B cell (primary cell): ENCODE data around the gene AUTS2. TPM values are rescaled to one million over a fixed set of nuclear protein-coding genes. Genes with fewer than 3 reads are reported as not detected.

Source experiments
- ATAC-seq: fragments of 200-7000 bp; cut with Tn5 transposase; one replicate; pipeline ENCODE4 v1.10.0; 2021; ENCODE audit warnings: low read depth, mild to moderate bottlenecking, moderate number of reproducible peaks, moderate library complexity
- CTCF ChIA-PET: fragments of 350-600 bp; sonication (Branson Sonifier 250); formaldehyde crosslinking; loops from one replicate; lab custom pipeline; 2021; ENCODE audit warnings: antibody characterized with exemption, inconsistent platforms; lab: Charles Lee
- POLR2A ChIA-PET: fragments of 350-600 bp; sonication (Branson Sonifier 250); formaldehyde crosslinking; loops from one replicate; lab custom pipeline; 2021; ENCODE audit warnings: antibody characterized with exemption; lab: Charles Lee
- DNase-seq: peaks from one replicate; pipeline ENCODE4 v3.0.0; 2013
- H2AFZ ChIP-seq: 2 replicates; pipeline ENCODE4 v1.6.1; 2012; ENCODE audit warnings: mild to moderate bottlenecking, low read depth, low read length; ENCODE audit not compliant: insufficient read depth, poor library complexity, severe bottlenecking
- H3K27ac ChIP-seq, 2 donors: 1 replicate in 1 of 2; 2 replicates in 1 of 2; pipeline ENCODE4 v1.5.1; 2012 to 2013; ENCODE audit warnings: low read length in 2 of 2, mild to moderate bottlenecking in 2 of 2, moderate library complexity in 1 of 2
- H3K27me3 ChIP-seq, 4 experiments: fragments of 200-600 bp in 1 of 4; sonication (generic) in 1 of 4; replicated peaks in 1 of 4; 1 replicate in 2 of 4; 2 replicates in 2 of 4; pipeline versions ENCODE4 v1.6.1 to v1.7.0; 2013 to 2016; ENCODE audit warnings: low read length in 3 of 4, mild to moderate bottlenecking in 2 of 4, mixed read lengths in 1 of 4, moderate library complexity in 1 of 4; ENCODE audit not compliant: insufficient read depth in 4 of 4, control insufficient read depth in 3 of 4; ENCODE audit errors: control extremely low read depth in 1 of 4
- H3K36me3 ChIP-seq, 2 experiments: replicated peaks in 1 of 2; 1 replicate in 1 of 2; 2 replicates in 1 of 2; pipeline versions ENCODE4 v1.6.1 to v1.7.1; 2013; ENCODE audit warnings: low read length in 1 of 2; ENCODE audit not compliant: insufficient read depth in 2 of 2, control insufficient read depth in 1 of 2; ENCODE audit errors: control extremely low read depth in 1 of 2, extremely low read depth in 1 of 2
- H3K4me1 ChIP-seq, 2 donors: fragments of 200-600 bp in 1 of 2; sonication (generic) in 1 of 2; 1 replicate in 1 of 2; 2 replicates in 1 of 2; pipeline versions ENCODE4 v1.5.1 to v1.6.1; 2013 to 2017; ENCODE audit warnings: low read length in 2 of 2; ENCODE audit not compliant: control insufficient read depth in 2 of 2, insufficient read depth in 2 of 2
- H3K4me2 ChIP-seq: replicated peaks from 2 replicates; pipeline ENCODE3; 2012; ENCODE audit warnings: mild to moderate bottlenecking, low read depth, low read length; ENCODE audit not compliant: poor library complexity, severe bottlenecking
- H3K4me3 ChIP-seq, 5 experiments: fragments of 200-600 bp in 1 of 5; sonication (generic) in 1 of 5; 1 replicate in 3 of 5; 2 replicates in 2 of 5; pipeline versions ENCODE4 v1.5.1 to v1.7.0; 2011 to 2016; ENCODE audit warnings: low read length in 4 of 5, mild to moderate bottlenecking in 4 of 5, low read depth in 2 of 5, control low read depth in 1 of 5, moderate library complexity in 1 of 5; ENCODE audit not compliant: insufficient read depth in 1 of 5; ENCODE audit errors: control extremely low read depth in 1 of 5, extremely low read depth in 1 of 5
- H3K79me2 ChIP-seq: fragments of 200-600 bp; sonication (generic); one replicate; pipeline ENCODE4 v1.6.0; 2016; ENCODE audit warnings: low read length; ENCODE audit not compliant: control insufficient read depth, insufficient read depth
- H3K9ac ChIP-seq: fragments of 200-600 bp; sonication (generic); 2 replicates; pipeline ENCODE4 v1.6.1; 2017; ENCODE audit warnings: mild to moderate bottlenecking, low read length, moderate library complexity
- H3K9me3 ChIP-seq, 3 donors: one replicate each; pipeline versions ENCODE4 v1.6.1 to v1.7.1; 2013; ENCODE audit warnings: low read length in 2 of 3; ENCODE audit not compliant: control insufficient read depth in 2 of 3, insufficient read depth in 1 of 3; ENCODE audit errors: control extremely low read depth in 1 of 3
- H4K20me1 ChIP-seq: 2 replicates; pipeline ENCODE4 v1.6.0; 2012; ENCODE audit warnings: mild to moderate bottlenecking, low read length; ENCODE audit not compliant: insufficient read depth, control insufficient read depth, poor library complexity, severe bottlenecking
- H3K27ac Mint-ChIP-seq: one replicate; pipeline ENCODE4 v1.8.0; 2021; ENCODE audit warnings: mixed read lengths
- H3K27me3 Mint-ChIP-seq: one replicate; pipeline ENCODE4 v1.8.0; 2021; ENCODE audit warnings: mixed read lengths
- H3K4me1 Mint-ChIP-seq: one replicate; pipeline ENCODE4 v1.8.0; 2021; ENCODE audit warnings: mixed read lengths
- H3K4me3 Mint-ChIP-seq: one replicate; pipeline ENCODE4 v1.8.0; 2021; ENCODE audit warnings: mixed read lengths
- H3K9me3 Mint-ChIP-seq: one replicate; pipeline ENCODE4 v1.8.0; 2022; ENCODE audit warnings: mixed read lengths; ENCODE audit not compliant: insufficient read depth
- CTCF ChIP-seq: fragments of 200-600 bp; IDR thresholded peaks from one replicate; pipeline ENCODE4 v1.8.0; 2022; ENCODE audit warnings: antibody characterized with exemption, mild to moderate bottlenecking
- EZH2 ChIP-seq: IDR thresholded peaks from 2 replicates; pipeline ENCODE4 v1.6.1; 2012; ENCODE audit warnings: borderline replicate concordance, low read depth, mild to moderate bottlenecking, moderate library complexity, low read length; ENCODE audit not compliant: insufficient read depth, poor library complexity, severe bottlenecking
- WGBS: methylation state at CpG from one replicate; pipeline ENCODE4 v1.1.5; 2013; ENCODE audit warnings: missing lambda C conversion rate; ENCODE audit not compliant: insufficient coverage; 5-methylcytosine and 5-hydroxymethylcytosine counted together
- intact Hi-C: fragments of 100-400 bp; cut with micrococcal nuclease; formaldehyde crosslinking; loops from one replicate; pipeline ENCODE4 v1.10.0; 2022
- polyA plus RNA-seq: library from polyadenylated mRNA; depleted of rRNA; stranded (reverse); fragments of >200 nt; gene quantifications from 2 replicates; pipeline ENCODE4 v1.2.3, GENCODE V29; 2012
- total RNA-seq, 2 donors: library from RNA; stranded (reverse); fragments of 120-200 nt in 1 of 2; gene quantifications; 1 replicate in 1 of 2; 2 replicates in 1 of 2; pipeline versions ENCODE4 v1.2.3 to v1.2.4, GENCODE V29; 2013 to 2022

AUTS2 gene
- total and polyA plus RNA-seq, 2 donors (not counting 1 experiment from before 2014, with no cell fraction given): 22.3 to 35.0 TPM

GRCh38 chr7:70053421-70053820, 455.1 kb downstream of the AUTS2 start:
- peaks cover 4% of the 10 kb centered on the region for H3K4me1 Mint-ChIP-seq
- intact Hi-C loops: no loop called here
- Histone ChIP-seq H3K9me3 (no peaks in the 10 kb centered on the region), H3K4me3 (no peak overlapping the region), H2AFZ (no peak overlapping the region), H3K36me3 (no peaks in the 10 kb centered on the region), H3K79me2 (peaks cover 16% of the 10 kb centered on the region), H3K9ac (no peak overlapping the region), H3K27me3 (no peaks in the 10 kb centered on the region), H3K27ac (no peak overlapping the region), H3K4me1 (no peaks in the 10 kb centered on the region), H3K4me2 (no peak overlapping the region), H4K20me1 (no peaks in the 10 kb centered on the region)
- WGBS: 80% methylated on average over 1 of the region's 2 CpGs
- H3K27me3 Mint-ChIP-seq: no peaks in the 10 kb centered on the region
- DNase-seq (no peak), ATAC-seq (no peak)
- H3K4me3 Mint-ChIP-seq: no peak overlapping the region
- H3K9me3 Mint-ChIP-seq: no peaks in the 10 kb centered on the region
- ChIA-PET POLR2A (no interaction called here), CTCF (interaction anchor here (0.7 kb wide), 1 partner anchor 758 kb away, joined by 3 read pairs; no protein-coding TSS in a partner anchor)
- TF ChIP-seq EZH2 (no peak), CTCF (no peak)
- no peak overlapping the region for H3K27ac Mint-ChIP-seq

GRCh38 chr7:70053989-70054388, 455.7 kb downstream of the AUTS2 start:
- Mint-ChIP-seq H3K4me1 (peaks cover 5% of the 10 kb centered on the region), H3K27ac (no peak overlapping the region), H3K27me3 (no peaks in the 10 kb centered on the region), H3K9me3 (no peaks in the 10 kb centered on the region), H3K4me3 (no peak overlapping the region)
- no peak overlapping the region for H3K27ac ChIP-seq
- no peak overlapping the region for H3K9ac ChIP-seq
- H3K36me3 ChIP-seq: no peaks in the 10 kb centered on the region
- no peaks in the 10 kb centered on the region for H3K27me3 ChIP-seq
- H4K20me1 ChIP-seq: no peaks in the 10 kb centered on the region
- no peaks in the 10 kb centered on the region for H3K9me3 ChIP-seq
- H3K4me1 ChIP-seq: no peaks in the 10 kb centered on the region
- no peak for DNase-seq
- WGBS: 83% methylated on average over 1 of the region's 1 CpG
- H3K4me2 ChIP-seq: no peak overlapping the region
- no peak overlapping the region for H3K4me3 ChIP-seq
- ATAC-seq: no peak
- ChIA-PET CTCF (no interaction called here), POLR2A (no interaction called here)
- H3K79me2 ChIP-seq: peaks cover 16% of the 10 kb centered on the region
- TF ChIP-seq CTCF: no peak
- TF ChIP-seq EZH2: no peak
- intact Hi-C loops: no loop called here
- no peak overlapping the region for H2AFZ ChIP-seq
